ENCODE measurements around the gene FHAD1.

The FHAD1 gene

DNA sequence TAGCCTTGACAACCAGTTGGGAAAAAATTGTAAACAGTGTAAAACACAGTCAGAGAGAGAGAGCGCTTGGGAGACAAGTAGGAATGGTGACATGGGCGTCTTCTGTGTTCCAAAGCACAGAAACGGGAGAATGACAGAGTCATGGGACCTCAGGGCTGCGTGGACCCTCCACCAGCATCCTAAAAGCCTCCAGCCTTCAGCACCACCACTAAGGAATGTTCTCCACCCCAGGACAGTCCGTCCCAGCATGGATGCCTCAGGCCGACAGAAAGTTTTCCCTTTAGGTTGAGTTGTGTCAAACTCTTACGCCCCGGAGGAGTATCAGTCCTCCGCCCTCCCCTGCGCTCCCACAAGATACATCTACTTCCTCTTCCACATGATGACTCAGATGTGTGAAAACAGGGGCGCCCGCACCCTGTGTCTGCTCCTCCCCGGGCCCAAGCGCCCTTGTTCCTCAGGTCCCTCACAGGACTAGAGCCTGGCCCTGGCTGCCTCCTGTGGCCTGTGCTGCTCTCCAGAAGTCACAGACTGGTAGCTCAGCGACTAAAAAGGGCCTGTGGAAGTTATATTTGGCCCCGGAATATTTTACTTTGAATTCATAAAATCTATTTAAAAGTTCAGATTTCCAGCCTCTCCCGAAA lies 98.8 kb downstream of the FHAD1 start:
- peak in 2 of 3 experiments; percentile 13 to 41 for DNase-seq (ENCODE audit: low read depth in 3 of 3)

GRCh38 chr1:15346346-15347030 lies 99.5 kb downstream of the FHAD1 start:
- no peak for DNase-seq (ENCODE audit: low read depth in 3 of 3)

- DNase-seq (ENCODE audit: low read depth in 3 of 3) = no peak
Measured at GRCh38 chr1:15347182-15347581, 100.2 kb downstream of the FHAD1 start.

DNA sequence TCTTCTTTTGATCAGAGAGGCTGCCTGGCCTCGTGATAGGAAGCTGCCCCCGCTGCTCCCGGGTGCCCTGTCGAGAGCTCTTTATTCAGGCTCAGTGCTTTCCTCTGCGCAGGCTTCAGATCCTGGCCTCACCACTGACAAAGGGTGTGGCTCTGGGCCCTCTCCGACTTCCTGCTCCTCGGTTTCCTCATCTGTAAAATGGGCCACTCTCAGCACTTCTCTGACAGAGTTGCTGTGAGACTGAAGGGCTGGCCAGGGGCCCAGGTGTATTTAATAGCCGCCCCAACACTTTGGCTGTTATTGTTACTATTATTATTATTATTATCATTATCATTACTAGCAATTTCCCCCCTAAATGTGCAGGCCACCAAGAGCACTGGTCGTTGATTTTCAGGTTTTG lies 101.6 kb downstream of the FHAD1 start:
- no peak for DNase-seq (ENCODE audit: low read depth in 3 of 3)

GRCh38 chr1:15349133-15349532 lies 102.1 kb downstream of the FHAD1 start:
- DNase-seq (ENCODE audit: low read depth in 3 of 3) = no peak

- DNase-seq (ENCODE audit: low read depth in 3 of 3) = no peak
Measured at GRCh38 chr1:15350151-15350550, 103.1 kb downstream of the FHAD1 start.

DNA sequence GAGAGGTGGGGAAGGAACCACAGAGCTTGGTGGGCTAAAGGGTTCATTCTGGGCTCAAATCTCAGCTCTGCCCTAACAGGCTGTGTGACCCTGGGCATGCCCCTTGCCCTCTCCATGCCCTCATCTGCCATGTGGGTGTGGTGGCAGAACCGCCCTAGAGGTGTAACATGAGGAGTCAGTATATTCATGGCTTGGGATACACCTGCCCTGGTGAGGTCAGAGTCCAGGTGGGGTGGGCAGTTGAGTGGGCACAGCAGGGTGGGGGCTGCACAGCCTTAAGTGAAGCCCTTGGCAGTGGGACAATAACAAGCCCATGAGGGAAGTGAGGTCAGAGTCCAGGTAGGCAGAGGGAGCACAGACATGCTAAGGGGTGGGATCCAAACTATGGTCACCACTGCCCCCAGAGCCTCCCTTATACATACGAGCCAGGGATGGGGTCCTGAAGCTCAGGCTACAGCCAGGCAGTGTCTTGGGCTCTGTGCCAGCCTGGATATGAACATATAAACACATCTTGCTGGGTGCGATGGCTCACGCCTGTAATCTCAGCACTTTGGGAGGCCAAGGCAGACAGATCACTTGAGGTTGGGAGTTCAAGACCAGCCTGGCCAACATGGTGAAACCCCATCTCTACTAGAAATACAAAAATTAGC lies 103.7 kb downstream of the FHAD1 start:
- no peak for DNase-seq (ENCODE audit: low read depth in 3 of 3)

GRCh38 chr1:15351310-15351709 lies 104.3 kb downstream of the FHAD1 start:
- DNase-seq (ENCODE audit: low read depth in 3 of 3) = no peak

DNA sequence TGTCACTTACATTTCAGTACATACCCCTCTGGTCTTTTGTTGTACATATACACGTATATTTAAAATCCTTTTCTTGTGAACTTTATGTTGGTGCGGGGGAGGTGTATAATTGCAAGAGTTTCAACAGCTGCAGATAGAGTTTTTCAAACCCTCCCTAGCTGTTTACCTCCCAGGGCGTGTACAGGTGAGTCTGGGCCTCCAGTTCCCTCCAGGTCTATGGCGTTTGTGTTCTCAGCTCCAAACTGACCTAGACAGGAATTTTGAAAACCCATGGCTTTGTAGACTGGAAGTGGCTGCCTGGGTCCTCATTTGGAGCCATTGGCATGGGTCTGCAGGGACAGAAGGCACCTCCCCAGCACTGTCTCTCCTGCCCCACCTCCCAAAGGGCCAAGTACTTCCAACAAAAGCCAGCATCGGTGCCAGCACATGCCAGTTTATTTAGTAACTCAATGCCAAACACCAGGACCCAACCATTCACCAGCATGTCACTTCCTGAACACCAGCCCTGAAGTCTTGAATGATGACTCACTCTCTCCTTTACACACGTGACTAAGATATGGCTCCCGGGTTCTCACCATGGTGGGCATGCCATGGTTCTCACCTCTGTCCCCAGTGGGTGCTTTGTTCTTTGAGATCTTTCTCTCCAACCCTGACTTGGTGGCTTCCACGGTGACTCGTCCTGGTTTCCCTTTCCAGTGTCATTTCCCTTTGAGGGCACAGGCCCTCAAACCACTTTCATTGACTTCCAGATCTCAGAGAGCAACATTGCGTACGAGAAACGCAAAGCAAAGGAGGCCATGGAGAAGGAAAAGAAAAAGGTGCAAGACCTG lies 105.3 kb downstream of the FHAD1 start:
- DNase-seq (ENCODE audit: low read depth in 3 of 3) = peak; percentile 10 to 38 (median 22)

DNA sequence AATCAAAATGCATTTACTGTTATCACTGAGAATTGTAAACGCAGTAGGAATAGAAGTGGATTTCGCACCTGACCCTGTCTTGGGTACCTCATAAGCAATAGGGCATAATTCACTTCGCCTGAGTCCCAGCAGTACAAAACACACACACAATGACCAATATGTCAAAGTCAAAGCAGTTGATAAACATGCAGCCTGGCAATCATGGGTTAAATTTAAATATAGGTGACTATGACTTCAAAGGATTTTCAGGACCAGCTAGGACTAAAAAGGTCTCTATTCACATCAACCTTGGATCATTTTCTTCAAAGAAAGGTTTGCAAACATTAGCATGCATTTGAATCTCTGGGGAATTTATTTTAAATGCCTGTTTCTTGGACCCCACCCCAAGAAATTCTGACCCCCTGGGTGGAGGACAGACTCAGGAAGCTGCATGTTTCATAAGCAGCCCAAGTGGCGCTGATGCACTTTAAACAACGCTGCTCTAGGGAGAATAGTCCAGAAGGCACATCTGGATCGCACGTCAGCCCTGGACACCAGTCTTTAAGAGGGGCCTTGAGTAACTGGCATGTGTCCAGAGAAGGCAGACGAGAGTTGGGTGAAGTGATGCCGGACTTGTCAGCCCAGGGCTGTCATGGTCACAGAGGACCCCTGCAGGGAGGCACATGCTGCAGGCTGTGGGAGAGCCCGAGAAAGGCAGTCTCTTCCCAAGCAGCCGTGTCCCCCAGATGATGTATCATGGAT lies 107.0 kb downstream of the FHAD1 start:
- DNase-seq (ENCODE audit: low read depth in 3 of 3) = no peak

- DNase-seq (ENCODE audit: low read depth in 3 of 3) = no peak
Measured at GRCh38 chr1:15354580-15354965, 107.5 kb downstream of the FHAD1 start.

- no peak for DNase-seq (ENCODE audit: low read depth in 3 of 3)
Measured at GRCh38 chr1:15355968-15356625, 109.1 kb downstream of the FHAD1 start.

- no peak for DNase-seq (ENCODE audit: low read depth in 3 of 3)
Measured at GRCh38 chr1:15357612-15358207, 110.7 kb downstream of the FHAD1 start.

DNA sequence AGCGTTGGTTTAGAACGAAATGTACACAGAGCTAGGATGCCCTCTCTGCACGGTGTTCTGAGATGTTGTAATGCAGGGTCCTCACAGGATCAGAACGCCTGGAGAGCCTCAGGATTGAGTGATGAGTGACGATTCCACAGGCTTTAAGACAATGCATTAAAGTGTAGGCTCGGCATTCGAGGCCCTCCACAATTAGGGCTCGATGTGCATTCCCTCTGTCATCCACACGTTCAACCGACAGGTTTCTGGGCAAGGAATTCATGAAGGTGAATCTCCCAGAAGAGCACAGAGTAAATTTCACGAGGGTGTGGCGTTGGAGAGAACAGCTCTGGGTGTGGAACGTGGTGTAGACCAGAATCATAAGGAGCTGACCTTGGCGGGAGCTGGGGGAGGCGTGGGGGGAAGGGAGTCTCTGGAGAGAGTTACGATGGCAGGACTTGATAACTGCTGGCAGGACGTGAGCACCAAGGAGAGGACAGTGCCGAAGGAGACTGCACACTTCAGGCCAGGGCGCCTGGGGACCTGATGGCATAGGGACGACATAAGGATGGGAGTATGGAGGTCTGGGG lies 111.6 kb downstream of the FHAD1 start:
- no peak for DNase-seq (ENCODE audit: low read depth in 3 of 3)

DNA sequence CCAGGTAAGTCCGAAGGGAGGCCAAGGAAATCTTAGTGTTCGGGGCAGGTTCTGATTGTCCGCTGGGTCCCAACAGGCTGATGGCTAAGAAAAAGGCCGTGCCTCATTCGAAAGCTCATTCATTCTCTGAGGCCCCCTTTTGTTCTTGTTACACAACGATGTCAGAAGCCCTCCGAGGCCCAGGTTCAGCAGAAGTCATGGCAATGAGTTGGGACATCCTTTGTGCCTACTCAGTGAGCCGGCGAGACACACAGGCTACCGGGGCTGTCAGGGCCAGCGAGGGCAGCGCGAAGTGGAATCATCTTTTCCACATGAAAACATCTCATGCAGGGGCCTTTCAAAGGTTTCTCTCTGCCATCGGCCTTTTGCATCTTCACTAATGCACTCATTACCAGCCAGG lies 113.7 kb downstream of the FHAD1 start:
- DNase-seq (ENCODE audit: low read depth in 3 of 3) = no peak

DNA sequence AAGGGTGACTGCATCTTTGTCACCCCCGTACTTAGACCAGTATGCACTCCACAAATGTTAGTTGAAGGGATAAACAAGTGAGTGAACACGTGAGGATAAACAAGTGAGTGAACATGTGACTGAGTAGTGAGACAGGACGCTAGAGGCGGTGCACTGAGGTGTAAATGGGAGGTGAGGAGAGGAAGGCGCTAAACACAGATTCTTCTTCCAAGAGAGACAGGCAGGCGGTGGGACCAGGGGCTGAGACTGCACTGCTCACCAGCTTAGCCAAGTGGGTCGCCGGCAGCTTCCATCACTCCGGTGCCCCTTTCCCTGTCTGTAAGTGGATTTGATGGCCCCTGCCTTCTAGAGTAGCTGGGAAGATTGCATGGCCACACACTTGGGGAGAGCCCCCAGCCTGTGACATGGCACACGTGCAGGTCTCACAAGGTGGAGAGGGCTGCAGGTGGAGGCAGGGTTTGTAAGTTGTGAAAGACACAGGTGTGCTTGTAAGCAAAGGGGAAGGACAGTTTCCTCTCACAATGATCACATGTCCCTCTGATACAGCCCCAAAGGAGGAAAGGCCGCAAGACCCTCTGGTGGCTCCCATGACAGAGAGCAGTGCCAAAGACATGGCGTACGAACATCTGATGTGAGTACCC lies 115.2 kb downstream of the FHAD1 start:
- no peak for DNase-seq (ENCODE audit: low read depth in 3 of 3)

GRCh38 chr1:15362737-15363128 lies 115.7 kb downstream of the FHAD1 start:
- DNase-seq (ENCODE audit: low read depth in 3 of 3) = no peak

DNA sequence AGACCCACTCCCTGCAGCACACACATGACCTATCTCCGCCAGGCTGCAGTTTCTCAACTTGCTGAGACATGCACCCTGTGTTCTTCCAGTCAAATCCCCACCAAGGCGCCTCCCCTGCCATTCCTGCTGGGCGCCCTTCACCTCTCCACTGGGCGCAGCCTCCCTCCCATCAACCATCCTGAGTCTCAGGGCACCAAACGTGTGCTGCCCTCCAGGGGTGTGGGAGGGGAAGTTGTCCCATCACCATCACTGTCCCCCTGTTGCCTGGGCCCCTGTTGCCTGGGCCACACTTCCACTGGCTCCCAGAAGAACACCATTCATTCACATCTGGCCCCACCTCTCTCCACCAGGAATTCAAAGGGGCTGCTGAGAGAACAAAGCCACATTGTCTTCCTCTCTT lies 117.7 kb downstream of the FHAD1 start:
- no peak for DNase-seq (ENCODE audit: low read depth in 3 of 3)

- no peak for DNase-seq (ENCODE audit: low read depth in 3 of 3)
Measured at GRCh38 chr1:15368888-15369287, 121.9 kb downstream of the FHAD1 start.

GRCh38 chr1:15370268-15370667 lies 123.2 kb downstream of the FHAD1 start:
- no peak for DNase-seq (ENCODE audit: low read depth in 3 of 3)
